NCI-H82 (cell line): ENCODE measurements around the gene CYBRD1.

Source experiments
- DNase-seq: peaks from one replicate; lab custom pipeline; 2025; lab: John Stamatoyannopoulos, UW

Gene CYBRD1

DNA sequence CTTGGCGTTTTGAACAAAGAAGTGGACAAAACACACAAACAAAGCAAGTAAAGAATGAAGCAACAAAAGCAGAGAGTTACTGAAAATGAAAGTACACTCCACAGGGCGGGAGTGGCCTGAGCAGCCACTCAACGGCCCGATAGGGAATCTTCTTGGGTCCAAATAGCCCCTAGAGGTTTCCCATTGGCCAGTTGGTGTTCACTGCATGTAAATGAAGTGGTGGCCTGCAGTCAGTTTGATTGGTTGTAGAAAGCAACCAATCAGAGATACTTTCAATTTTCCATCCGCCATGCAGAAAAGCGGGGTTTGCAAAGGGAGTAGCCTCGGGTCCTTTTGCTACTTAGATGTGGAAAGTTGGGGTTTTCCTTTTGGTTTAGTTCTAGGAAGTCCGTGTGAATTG is 31.6 kb downstream of the CYBRD1 start:
- no peak for DNase-seq

DNA sequence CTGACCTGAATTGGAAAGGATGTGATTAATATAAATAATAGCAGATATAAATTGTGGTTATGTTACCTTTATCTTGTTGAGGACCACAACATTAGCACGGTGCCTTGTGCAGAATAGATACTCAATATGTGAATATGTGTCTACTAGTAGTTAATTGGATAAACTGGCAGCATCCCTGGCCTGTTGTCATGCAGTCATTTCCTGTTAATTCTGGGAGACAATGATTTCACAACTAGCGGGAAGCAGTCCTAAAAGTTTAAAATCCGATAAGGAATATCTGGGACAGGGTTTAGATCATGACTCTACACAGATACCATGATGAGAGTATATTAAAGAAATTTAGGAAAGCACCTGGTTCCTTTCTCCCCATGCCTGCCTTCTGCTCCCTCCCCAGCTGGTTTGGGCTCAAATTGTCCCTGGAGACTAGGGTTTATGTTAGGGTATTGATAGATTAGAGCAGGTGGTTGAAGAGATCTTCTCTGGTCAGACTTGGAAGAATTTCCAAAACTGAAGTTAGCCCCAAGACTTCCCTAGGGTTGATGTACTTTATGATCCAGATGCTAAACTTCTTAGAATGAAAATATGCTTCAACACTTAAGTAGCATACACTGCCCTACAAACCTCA is 32.8 kb downstream of the CYBRD1 start:
- peak; percentile 67 for DNase-seq

DNA sequence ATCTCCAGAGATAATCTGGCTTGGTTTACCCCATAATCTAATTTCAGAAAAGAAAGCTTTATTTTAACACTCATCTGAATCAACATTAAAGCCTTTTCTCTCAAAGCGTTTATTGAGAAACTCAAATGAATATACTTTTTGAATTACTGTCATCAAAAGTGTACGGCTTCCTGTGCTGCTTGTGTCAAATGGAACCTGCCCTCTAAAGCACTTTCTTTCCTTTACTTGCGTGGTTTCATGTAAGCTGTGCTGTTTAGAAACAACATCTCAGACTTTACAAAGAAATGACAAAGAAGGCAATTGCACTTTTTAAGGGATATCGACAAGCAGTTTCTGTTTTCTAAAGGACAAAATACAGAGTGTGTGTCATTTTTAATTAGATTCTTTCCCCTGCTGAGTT is 35.1 kb downstream of the CYBRD1 start:
- DNase-seq: no peak

- no peak for DNase-seq
Observed at GRCh38 chr2:171563301-171563700, 41.0 kb downstream of the CYBRD1 start.

- peak; percentile 30 for DNase-seq
Observed at GRCh38 chr2:171564463-171564862, 42.2 kb downstream of the CYBRD1 start.

GRCh38 chr2:171566057-171566456 is 43.8 kb downstream of the CYBRD1 start:
- DNase-seq: no peak

GRCh38 chr2:171566753-171567152 is 44.5 kb downstream of the CYBRD1 start:
- no peak for DNase-seq

GRCh38 chr2:171568089-171568488 is 45.8 kb downstream of the CYBRD1 start:
- peak; percentile 30 for DNase-seq

- no peak for DNase-seq
Observed at GRCh38 chr2:171571721-171572120, 49.4 kb downstream of the CYBRD1 start.

GRCh38 chr2:171574149-171574795 is 52.0 kb downstream of the CYBRD1 start:
- peak; percentile 82 for DNase-seq

DNA sequence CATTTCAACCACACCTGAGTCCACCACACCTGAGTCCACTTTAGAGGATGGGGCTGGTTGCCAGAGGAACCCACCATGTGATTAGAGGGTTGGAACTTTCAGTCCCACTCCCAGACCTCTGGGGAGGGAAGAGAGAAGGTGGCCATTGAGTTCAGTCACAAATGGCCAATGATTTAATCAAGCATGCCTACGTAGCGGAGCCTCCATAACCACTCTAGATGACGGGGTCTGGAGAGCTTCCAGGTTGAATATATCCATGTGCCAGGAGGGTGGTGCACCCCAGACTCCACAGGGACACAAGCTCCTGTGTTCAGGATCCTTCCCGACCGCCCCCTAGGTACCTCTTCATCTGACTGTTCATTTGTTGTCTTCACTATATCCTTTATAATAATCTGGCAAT is 53.3 kb downstream of the CYBRD1 start:
- DNase-seq: no peak

DNA sequence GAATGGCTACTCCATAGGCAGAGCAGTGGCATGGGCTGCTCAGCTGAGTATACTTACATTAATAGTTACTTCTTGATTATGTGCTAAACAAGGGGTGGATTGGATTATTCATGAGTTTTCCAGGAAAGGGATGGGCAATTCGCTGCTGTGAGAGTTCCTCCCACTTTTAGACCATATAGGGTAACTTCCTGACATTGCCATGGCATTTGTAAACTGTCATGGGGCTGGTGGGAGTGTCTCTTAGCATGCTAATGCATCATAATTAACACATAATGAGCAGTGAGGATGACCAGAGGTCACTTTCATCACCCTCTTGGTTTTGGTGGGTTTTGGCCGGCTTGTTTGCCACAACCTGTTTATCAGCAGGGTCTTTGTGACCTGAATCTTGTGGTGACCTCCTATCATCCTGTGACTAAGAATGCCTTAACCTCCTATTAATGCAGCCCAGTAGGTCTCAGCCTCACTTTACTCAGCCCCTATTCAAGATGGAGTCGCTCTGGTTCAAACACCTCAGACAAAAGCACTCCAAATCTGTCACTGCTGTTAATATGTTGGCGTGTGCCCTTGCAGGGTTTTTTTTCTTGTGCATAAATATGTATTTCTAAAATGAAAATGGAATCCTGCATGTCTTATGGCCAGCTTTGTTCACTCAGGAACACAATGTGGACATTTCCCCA is 56.0 kb downstream of the CYBRD1 start:
- DNase-seq: no peak

DNA sequence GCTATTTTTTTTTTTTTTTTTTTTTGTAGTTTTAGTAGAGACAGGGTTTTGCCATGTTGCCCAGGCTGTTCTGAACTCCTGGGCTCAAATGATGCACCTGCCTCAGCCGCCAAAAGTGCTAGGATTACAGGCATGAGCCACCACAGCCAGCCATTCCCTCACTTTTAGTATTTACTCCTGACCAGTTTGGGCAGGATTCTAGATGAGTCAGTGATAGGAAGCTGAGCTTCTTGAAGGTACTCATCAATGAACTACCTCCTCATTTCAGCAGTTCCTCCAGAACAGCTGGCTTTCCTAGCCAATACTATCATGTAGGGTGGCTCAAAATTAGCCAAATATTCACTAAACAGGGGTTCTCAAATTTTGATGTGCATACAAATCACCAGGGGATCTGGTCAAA is 57.2 kb downstream of the CYBRD1 start:
- no peak for DNase-seq

- DNase-seq: no peak
Observed at GRCh38 chr2:171583566-171583965, 61.3 kb downstream of the CYBRD1 start.

- no peak for DNase-seq
Observed at GRCh38 chr2:171584001-171584400, 61.7 kb downstream of the CYBRD1 start.

GRCh38 chr2:171587132-171587531 is 64.9 kb downstream of the CYBRD1 start:
- no peak for DNase-seq

DNA sequence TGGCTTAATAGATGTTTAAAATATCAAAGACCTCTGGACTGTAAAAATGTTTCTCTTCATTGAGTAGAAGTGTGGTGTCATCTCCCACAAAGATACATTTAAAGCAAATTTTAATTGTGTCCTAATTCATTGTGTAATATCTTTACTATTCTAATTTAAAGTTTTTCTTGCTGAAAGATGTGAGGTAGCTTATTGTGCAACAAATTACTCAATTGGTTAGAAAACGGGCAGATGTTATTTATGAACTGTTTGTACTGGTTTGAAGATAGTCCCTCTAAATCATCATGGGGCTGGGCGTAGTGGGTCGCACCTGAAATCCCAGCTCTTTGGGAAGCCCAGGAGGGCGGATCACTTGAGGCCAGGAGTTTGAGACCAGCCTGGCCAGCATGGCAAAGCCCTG is 65.3 kb downstream of the CYBRD1 start:
- no peak for DNase-seq

GRCh38 chr2:171590116-171590515 is 67.8 kb downstream of the CYBRD1 start:
- no peak for DNase-seq

- DNase-seq: peak; percentile 40
Observed at GRCh38 chr2:171592036-171592555, 69.8 kb downstream of the CYBRD1 start.

GRCh38 chr2:171595456-171595855 is 73.2 kb downstream of the CYBRD1 start:
- DNase-seq: no peak

DNA sequence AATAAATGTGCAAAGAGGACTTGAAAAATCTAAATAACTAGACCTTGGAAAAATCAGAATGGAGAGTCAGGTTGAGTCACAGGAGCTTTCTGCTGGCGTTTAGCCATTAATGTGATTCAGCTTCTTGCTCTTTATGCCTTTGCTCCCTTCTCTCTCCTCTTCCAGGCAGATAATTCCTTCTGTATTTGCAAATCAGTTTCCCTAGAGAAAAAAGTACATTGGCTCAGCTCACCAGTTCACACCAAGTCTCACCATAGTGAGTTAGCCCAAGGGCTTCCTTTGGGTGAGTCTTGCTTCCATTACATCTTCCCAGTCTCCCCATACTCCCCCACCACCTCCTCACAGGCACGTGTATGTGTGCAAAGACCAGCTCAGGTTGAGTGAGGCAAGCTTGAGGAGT is 73.6 kb downstream of the CYBRD1 start:
- DNase-seq: no peak

DNA sequence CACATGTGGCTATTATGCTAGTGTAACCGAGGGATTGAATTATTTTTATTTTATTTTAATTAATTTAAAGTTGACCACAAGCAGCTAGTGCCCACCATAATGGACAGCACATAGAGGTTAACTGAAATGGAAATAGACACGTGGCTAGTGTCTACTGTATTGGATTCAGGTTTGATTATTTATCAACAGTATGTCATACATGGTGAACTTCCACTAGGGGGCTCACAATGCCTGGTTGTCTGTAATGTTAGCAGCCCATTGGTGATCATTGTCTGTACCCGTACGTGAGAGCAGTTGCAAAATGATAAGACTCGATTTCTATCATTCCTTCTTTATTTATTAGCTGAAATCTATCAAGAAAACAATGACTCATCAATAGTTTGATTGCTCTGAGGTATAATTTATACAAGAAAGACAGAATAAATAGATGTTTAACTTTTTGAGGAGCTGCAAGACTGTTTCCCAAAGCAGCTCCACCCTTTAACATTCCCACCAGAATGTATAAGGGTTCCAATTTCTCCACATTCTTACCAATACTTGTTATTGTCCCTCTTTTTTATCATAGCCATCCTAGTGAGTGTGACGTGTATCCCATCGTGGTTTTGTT is 76.5 kb downstream of the CYBRD1 start:
- DNase-seq: peak; percentile 92

DNA sequence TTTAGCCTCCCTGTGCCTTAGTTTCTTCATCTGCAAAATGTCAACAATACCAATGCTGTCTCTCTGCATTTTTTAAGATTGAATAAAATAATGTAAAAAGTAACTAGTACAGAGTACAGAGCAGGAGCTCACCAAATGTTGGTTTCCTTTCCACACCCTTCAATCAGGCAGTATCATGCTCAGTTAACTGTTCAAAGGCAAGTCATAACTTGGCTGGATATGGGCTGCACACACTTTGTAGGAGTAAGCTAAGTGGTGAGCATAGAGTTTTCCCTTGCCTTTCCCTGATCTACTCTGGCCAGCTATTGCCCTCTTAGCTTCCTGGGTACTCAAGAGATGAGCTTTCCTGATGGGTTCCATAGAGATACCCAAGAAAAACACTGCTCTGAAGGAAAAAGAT is 77.9 kb downstream of the CYBRD1 start:
- no peak for DNase-seq
